Stimulated activated CD8-positive, alpha-beta memory T cell treated with anti-CD3 and anti-CD28 coated beads, Interleukin-2, amount 100 ng/mL, for 1 hour (primary cell): ENCODE measurements around the gene TM9SF2.
"Not testable (repeated sequence)": the region's sequence is repeated elsewhere in the genome, so short reads cannot be mapped to it uniquely, and the experiment has no call there.

Experiments
- DNase-seq, 2 donors: peaks; one replicate each; pipeline ENCODE4 v3.0.0-alpha.2; 2020; ENCODE audit warnings: low read depth in 2 of 2

Gene TM9SF2, protein sequence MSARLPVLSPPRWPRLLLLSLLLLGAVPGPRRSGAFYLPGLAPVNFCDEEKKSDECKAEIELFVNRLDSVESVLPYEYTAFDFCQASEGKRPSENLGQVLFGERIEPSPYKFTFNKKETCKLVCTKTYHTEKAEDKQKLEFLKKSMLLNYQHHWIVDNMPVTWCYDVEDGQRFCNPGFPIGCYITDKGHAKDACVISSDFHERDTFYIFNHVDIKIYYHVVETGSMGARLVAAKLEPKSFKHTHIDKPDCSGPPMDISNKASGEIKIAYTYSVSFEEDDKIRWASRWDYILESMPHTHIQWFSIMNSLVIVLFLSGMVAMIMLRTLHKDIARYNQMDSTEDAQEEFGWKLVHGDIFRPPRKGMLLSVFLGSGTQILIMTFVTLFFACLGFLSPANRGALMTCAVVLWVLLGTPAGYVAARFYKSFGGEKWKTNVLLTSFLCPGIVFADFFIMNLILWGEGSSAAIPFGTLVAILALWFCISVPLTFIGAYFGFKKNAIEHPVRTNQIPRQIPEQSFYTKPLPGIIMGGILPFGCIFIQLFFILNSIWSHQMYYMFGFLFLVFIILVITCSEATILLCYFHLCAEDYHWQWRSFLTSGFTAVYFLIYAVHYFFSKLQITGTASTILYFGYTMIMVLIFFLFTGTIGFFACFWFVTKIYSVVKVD

GRCh38 chr13:99501184-99501847, at the start of gene TM9SF2:
Gene TM9SF2 (plus strand): TSS chr13:99501472. CDS start chr13:99501607, 135 bp downstream.
- peak; percentile 91 to 93 for DNase-seq

DNA sequence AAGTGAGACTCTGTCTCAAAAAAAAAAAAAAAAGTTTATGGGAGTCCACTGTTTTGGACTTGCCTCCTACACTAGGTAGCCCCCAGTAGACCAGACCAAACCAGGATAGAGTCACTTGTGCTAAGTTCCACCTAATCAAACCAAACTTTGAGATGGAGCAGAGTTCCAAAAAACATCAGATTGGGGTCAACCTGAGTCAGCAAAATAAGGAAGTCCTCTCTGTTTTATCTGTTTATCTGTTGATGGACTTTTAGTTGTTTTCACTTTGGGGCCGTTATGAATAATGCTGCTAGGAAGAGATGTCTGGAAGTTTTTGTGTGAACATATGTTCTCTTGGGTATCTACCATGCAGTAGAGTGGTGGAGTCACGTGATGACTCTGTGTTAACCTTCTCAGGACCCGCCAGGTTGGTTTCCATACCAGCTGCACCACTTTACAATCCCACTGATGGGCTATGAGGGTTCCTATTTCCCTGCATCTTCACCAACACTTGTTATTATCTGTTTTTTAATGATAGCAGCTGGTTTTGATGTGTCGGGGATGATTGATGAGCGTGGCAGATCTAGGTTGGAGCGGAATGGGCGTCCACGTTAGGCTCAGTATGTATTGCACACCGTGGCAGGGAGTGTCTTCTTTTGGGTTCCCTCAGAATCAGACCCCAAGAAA, 46.6 kb upstream of the TM9SF2 start:
- DNase-seq: no peak

DNA sequence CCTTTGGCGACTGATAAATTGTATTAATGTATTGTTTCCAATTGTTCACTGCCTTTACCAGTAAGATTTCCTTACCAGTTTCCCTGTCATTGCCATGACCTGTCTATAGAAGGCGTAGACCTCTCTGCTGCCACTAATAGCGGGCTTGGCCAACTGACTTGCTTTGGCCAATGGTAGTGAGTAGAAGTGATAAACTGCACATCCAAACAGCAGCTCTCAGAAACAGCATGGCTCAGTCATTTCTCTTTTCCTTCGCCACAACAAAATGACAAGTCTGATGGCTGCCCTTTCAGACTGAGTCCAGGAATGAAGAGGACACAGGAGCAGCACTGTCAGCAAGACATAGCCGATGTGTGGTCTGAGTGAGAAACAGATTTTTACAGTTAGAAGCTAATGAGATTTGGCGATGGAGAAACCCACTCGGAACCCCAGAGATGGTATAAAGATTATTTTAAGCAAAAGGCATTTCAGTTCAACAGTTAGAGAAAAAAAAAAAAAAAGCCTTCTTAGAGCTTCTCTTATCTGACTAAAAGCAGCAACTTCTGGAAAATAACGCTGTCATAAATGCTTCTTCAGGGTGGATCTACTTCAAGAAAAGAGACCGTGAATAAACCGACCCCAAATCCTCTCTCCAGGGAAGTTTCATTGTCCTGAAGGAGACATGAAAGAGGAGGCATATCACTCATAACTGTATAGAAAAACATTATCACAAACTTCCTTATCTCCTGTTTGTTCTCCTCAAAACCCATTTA, 42.0 kb upstream of the TM9SF2 start:
- no peak for DNase-seq

DNA sequence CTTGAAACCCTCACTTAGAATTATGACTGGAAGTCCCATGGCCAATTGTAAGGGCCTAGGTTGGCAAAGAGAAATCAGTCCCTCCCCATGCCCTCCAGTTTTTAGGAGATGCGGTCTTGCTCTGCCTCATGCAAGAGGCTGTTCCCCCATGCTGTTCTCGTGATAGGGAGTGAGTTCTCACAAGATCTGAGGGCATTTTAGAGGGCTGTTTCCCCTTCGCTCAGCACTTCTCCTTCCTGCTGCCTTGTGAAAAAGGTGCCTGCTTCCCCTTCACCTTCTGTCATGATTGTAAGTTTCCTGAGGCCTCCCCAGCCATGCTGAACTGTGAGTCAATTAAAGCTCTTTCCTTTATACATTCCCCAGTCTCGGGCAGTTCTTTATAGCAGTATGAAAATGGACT, 40.5 kb upstream of the TM9SF2 start:
- DNase-seq: not testable (repeated sequence)

GRCh38 chr13:99463646-99464397, 37.5 kb upstream of the TM9SF2 start:
- DNase-seq: no peak

GRCh38 chr13:99464441-99464949, 36.8 kb upstream of the TM9SF2 start:
- DNase-seq: no peak

- no peak for DNase-seq
These were observed 35.8 kb upstream of the TM9SF2 start for GRCh38 chr13:99465454-99465853.

DNA sequence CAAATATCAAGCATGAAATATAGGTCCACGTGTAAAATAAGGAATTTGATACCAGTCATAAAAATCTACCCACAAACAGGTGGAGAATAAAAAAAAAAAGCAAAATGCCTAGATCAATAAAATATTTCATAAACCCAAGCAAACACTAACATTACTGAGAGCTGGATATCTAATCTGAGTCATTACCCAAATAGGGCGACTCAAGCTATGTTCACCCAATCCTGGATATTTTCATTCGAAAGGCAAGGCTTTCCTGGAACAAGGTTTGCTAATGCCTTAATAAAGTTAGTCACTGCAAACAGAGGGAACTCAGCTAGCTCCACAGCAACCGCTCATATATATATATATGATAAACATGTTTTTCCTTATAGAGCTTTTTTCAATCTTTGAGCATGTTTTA, 33.5 kb upstream of the TM9SF2 start:
- DNase-seq: no peak

DNA sequence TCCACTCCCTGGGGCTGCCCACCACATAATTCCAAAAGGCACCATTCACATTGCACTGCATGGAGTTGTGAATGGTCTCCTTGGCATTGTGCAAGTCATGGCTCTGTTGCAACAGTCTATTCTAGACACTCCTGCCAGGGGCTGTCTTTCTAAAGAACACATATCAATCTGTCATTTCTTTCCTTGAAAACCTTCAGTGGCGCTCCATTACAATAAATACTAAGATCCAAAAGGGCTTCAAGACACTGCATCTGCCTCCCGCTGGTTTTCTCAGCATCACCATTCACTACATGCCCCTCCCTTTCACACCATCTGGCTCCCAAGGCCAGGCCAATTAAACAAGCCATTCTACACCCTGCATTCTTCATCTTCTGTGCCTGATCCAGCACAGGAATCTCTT, 32.2 kb upstream of the TM9SF2 start:
- DNase-seq: no peak

DNA sequence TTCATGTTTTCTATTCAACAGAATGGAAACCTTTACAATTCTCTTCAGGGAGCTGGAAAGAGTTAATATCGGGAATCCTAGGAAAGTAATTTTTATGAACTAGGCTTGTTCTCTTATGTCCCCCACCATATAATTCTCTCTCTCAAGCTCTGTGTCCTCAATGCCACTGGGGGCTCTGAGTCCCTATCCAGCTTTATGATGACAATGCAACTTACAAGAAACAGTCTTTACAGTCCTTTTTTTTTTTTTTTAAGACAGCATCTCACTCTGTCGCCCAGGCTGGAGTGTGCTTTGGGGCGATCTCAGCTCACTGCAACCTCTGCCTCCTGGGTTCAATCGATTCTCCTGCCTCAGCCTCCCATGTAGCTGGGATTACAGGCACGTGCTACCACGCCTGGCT, 31.2 kb upstream of the TM9SF2 start:
- DNase-seq: no peak

DNA sequence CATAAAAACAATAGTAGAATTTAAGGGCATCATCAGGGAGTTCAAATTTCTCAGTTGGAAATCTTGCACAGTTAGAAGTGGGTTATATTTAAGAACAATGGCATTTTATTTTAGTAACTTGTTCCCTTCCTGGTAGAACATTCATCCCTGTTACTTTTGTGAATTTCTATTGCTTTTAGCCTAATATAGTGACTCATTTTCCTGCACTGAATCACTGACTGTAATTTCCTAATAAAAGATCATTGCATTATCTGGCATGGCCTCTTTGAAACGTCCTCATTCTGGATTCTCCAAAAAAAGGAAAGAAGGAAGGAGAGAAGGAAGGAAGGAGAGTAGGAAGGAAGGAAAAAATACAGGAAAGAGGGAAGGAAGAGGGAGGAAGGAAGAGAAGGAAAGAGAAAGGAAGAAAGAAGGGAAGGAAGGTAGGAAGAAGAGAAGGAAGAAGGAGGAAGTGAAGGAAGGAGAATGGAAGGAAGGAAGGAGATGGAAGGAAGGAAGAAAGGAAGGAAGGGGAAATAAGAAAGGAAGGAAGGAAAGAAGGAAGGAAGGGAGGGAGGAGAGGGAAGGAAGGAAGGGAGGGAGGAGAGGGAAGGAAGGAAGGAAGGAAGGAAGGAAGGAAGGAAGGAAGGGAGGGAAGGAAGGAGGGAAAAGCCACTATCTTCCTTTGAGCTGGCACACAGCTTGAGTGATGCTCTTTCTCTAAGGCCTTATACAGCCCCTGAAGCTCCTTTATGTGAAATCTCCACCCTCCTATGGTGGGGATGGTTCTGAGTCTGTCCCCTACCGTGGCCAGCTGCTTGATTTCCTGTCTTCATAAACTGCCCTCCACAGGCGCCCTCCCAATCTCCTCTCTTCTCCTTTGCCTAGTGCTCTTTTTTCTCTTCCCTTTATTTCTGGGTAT, 29.8 kb upstream of the TM9SF2 start:
- no peak for DNase-seq

DNA sequence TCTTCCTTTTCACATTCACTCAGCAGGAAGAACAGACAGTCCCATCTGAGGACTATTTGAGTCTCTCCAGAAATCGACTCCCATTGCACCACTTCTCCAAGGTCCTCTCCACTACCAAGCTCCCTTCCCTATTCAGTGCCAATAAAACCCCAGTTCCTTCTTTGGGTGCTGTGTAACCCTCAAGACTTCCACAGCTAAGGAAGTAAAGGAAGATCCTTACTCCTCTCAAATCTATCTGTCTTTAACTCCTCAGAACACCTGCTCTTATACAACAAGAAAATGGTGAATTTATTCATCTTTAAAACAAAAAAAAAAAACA, 29.2 kb upstream of the TM9SF2 start:
- no peak for DNase-seq

DNA sequence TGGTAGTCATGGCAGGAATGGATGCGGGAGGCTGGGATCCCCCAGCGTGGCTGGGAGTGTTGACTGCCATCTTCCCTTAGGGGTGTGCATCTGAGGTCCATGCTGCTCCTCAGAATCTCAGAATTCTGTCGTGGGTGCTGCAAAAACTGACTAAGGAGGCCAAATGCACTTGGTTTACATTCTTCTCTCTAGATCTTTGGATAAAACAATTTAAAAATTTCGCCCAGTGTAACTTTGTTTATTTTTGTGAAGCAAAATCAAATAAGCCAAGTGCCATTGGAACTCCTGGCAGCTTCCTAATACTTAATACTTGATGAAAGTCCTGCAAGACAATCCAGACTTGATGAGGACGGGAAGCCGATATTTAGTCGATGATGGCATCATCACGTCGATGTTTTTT, 27.8 kb upstream of the TM9SF2 start:
- no peak for DNase-seq

- no peak for DNase-seq
These were observed 24.6 kb upstream of the TM9SF2 start for GRCh38 chr13:99476648-99477047.

DNA sequence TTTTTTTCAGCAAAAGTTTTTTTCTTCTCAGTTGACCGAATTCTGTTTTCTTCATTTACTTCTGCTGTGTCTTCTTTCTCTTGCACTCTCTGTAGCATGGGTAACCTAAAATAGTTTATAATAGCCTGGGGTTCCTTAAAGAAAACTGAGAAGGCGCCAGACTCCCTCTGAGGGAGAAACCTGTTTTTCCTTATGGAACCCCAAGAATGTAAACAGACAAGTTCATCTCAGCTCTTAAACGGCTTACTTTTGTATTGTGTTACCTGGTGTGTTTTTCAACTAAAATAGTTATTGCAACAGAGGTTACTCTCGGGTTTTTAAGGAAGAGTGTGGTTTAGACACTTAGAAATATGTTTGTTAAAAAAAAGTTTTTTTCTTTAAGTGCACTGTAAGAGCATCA, 23.8 kb upstream of the TM9SF2 start:
- DNase-seq: no peak

- no peak for DNase-seq
These were observed 19.9 kb upstream of the TM9SF2 start for GRCh38 chr13:99481366-99481765.

DNA sequence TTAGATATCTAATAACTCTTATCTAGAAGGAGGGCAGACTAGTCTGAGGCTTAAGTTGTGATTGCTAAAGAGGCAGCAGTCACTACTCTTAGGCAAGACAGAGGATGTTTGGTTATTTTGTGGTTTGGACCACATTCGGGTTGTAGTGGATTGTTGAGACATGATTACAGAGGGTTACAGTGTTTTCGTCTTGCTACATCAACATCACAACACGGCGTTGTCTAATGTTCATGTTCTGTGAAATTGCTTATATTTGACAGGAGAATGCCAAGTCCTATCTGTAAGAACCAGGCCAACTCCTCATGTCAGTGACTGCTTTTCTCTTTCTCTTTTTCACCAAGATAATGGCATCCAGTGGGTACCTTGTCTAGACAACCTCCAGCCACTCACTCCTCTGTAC, 16.8 kb upstream of the TM9SF2 start:
- DNase-seq: no peak

GRCh38 chr13:99486996-99487395, 14.3 kb upstream of the TM9SF2 start:
- no peak for DNase-seq

GRCh38 chr13:99489028-99489427, 12.2 kb upstream of the TM9SF2 start:
- no peak for DNase-seq

GRCh38 chr13:99491750-99492149, 9.5 kb upstream of the TM9SF2 start:
- DNase-seq: not testable (repeated sequence)
